GM21576 (cell line): ENCODE data around the gene ZNF646.

ENCODE experiments used
- ATAC-seq: cut with Tn5 transposase; IDR thresholded peaks from one replicate; pipeline ENCODE4 v1.9.1; 2021; ENCODE audit warnings: mild to moderate bottlenecking, moderate library complexity; ENCODE audit not compliant: unreplicated experiment

The ZNF646 gene, protein sequence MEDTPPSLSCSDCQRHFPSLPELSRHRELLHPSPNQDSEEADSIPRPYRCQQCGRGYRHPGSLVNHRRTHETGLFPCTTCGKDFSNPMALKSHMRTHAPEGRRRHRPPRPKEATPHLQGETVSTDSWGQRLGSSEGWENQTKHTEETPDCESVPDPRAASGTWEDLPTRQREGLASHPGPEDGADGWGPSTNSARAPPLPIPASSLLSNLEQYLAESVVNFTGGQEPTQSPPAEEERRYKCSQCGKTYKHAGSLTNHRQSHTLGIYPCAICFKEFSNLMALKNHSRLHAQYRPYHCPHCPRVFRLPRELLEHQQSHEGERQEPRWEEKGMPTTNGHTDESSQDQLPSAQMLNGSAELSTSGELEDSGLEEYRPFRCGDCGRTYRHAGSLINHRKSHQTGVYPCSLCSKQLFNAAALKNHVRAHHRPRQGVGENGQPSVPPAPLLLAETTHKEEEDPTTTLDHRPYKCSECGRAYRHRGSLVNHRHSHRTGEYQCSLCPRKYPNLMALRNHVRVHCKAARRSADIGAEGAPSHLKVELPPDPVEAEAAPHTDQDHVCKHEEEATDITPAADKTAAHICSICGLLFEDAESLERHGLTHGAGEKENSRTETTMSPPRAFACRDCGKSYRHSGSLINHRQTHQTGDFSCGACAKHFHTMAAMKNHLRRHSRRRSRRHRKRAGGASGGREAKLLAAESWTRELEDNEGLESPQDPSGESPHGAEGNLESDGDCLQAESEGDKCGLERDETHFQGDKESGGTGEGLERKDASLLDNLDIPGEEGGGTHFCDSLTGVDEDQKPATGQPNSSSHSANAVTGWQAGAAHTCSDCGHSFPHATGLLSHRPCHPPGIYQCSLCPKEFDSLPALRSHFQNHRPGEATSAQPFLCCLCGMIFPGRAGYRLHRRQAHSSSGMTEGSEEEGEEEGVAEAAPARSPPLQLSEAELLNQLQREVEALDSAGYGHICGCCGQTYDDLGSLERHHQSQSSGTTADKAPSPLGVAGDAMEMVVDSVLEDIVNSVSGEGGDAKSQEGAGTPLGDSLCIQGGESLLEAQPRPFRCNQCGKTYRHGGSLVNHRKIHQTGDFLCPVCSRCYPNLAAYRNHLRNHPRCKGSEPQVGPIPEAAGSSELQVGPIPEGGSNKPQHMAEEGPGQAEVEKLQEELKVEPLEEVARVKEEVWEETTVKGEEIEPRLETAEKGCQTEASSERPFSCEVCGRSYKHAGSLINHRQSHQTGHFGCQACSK (N-terminal part only)

DNA sequence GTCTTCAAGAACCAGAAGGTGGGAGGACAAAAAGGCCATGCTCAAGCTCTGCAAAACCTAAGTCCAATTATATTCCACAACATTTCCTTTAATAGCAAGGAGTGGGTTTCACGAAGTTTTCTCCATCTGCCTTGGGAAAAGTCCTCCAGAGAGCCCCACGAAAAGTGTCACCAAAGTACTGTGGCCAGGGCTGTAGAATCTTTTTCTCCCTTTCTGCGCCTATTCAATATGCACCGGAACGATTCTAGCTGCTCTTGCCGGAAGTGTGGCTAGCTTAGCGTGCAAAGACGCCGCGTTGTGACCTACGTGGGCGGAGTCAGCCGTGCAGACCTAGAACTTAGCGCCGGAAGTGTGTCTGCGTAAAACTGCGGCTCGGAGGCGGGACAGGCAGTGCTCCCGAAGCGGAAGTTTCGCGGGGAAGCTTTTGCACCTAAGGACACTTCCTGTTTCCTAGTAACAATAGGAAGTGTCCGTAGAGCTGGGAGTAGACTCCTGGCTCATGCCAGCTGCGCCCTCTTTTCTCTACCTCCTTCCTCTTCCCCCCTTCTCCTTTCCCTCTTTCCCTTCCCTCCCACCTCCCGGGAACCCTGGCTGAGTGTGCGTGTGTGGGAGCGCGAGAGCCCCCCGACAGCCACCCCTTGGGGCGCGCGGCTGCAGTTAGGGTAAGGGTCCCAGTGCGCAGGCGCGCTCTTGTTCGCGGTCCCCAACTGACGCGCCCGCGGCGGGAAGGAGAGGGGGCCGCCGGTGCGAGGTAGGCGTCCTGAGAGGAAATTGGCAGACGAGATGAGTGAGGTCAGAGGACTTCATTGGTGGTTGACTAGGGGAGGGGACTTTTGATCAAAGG is at the start of gene ZNF646, which contains the start of gene ZNF668:
ZNF646 (plus strand) TSS at position 453 of the 844 bp plus-strand sequence. CDS start 1,903 bp downstream, outside the sequence.
ZNF668 (minus strand) TSS at position 271 of the 844 bp plus-strand sequence. CDS start 9,781 bp downstream, outside the sequence.
- peak; percentile 53 for ATAC-seq

DNA sequence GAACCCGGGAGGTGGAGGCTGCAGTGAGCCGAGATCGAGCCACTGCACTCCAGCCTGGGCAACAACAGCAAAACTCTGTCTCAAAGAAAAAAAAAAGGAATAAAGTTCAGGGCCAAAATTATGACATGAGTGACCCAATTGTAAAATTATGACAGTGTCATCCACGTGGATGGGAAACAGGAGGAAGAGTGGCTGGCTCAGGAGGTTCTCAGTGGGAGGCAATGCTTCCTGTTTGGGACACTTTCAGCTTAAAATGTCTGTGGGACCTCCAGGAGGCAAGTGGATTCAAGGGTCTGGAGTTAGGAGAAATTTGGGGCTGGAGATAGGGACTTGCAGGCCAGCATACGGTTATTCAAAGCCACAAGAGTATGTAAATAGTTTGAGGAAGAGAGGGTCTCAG is 48.9 kb upstream of the ZNF646 start:
- no peak for ATAC-seq

DNA sequence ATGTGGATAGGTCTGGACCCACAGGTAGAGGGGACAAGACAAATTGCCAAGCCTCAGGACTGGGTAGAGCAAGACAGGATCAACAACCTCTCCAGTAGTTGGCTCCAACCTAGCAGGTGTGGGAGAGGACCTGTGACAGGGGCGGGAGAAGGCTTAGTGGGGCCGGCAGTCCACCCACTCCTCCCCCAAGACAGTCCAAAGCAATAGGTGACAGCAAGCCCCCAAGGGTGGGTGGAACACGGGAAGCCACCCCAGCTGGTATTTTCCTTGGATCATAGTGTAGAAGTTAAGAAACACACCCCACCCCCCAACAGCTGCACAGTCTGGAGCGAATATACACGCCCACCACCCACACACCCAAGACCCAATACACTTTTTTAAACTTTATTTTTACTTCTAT is 45.0 kb upstream of the ZNF646 start:
- no peak for ATAC-seq

DNA sequence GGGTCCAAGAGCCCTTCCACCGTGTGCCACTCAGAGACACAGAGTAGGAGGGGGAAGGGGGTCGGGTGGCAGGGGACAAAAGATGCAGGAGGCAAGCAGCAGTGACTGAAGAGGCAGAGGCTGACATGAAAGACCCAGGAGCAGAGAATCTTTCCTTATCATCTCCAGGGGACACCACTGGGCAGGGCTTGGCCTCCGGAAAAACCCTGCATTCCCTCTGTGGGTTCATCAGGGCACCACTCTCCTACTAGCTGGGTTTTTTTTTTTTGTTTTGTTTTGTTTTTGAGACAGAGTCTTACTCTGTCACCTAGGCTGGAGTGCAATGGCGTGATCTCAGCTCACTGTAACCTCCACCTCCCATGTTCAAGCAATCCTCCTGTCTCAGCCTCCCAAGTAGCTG is 42.9 kb upstream of the ZNF646 start:
- ATAC-seq: no peak

DNA sequence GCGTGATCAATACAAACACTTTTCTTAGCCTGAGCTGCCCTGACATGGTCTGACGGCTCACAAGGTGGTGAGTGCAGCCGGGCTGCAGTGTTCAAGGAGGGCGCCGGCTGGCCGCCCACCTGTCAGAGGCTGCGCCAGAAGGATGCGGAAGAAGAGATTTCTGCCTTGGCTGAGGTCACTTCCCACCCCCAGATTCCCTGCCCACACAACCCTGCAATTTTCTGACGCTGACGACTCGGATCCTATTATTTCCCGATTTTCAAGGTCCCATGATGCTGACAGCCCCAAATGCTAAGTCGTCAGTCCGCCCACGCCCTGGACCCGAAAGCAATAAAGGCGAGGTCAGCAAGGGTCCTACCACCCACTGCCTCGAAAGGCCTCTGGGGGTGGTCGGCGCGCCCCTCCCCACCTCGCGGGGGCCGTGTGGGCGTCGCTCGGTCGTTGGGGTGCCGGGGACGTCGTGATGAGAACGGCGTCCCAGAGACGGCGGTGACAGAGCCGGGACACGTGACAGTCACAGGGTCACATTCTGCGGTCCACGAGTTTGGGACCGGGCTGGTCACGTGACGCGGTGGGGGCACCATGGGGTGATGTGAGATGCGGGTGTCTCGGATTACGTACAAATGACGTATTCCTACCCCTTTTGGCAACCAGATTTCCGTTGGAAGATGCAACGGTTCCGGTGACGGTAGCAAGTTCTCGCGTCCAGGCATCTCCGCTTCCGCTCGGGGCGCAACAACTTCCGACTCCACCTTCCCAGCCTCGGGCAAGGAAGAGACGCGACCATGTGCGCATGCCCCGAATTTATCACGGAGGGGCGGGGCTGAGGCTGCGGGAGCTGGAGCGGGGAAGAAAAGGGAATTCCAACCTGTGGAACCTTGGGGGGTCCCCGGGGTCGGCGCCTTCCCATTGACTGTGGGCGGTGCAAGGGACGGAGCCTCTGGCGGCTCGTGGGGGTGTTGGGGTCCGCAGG is 41.2 kb upstream of the ZNF646 start, which contains the start of gene STX4:
STX4 (plus strand) TSS at position 823 of the 973 bp plus-strand sequence. CDS start 248 bp downstream, outside the sequence.
- ATAC-seq: peak; percentile 81

DNA sequence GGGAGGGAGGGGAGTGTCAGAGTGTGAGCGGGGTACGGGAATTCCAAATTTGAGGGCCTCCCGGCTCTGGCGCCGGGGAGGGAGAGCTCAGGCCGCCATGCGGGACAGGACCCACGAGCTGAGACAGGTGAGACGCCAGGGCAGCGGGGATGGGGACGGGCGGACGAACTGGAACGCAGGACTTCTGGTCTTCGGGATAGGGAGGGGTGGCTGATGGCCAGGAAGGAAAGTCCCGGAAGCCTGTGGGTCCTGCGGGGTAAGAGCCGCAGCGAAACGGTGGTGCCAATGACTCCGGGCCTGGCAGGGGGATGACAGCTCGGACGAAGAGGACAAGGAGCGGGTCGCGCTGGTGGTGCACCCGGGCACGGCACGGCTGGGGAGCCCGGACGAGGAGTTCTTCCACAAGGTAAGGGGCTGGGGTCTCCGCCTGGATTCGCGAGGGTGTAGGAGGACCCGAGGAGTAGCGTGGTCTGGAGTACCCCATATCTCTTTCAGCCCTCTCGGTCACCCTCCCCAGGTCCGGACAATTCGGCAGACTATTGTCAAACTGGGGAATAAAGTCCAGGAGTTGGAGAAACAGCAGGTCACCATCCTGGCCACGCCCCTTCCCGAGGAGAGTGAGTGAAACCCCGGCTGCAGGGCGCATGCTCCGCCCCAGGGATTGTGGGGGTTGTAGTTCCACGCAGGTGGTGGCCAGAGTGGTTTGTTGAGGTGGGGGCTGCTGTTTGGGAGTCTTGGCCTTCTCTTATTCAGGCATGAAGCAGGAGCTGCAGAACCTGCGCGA is 40.3 kb upstream of the ZNF646 start:
- peak; percentile 44 for ATAC-seq

DNA sequence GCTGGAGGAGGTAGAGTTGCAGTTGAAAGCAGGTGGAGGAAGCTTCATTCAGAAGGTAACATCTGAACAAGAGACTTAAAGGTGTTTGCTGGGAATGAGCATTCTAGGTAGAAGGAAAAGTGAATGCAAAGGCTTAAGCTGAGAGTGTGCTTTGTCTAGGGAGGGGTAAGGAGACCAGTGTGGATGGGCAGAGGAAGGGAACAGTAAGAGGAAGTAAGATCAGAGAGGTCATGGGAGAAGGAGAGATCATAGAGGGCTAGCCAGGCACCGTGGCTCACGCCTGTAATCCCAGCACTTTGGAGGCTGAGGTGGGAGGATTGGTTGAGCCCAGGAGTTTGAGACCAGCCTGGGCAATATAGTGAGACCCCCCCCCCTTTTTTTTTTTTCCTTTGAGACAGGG is 37.5 kb upstream of the ZNF646 start:
- no peak for ATAC-seq

DNA sequence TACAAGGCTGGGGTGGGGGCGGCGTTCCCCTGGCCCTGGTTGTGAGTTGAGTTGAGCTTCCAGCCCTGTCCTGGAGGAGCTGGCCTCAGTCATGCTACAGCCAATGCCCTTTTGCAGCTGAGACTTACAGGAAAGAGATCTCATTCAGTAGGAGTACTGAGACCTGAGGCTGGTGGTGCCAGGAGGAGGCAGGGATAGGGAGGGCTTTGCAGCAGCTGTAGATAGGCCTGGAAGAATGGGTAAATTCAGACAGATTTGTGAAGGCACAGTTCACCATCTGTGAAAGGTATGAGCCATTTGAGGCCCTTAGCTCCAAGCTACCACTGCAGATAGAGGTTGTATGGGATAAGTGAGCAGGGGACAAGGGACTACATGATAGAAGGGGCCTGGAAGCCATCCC is 35.2 kb upstream of the ZNF646 start:
- ATAC-seq: no peak

DNA sequence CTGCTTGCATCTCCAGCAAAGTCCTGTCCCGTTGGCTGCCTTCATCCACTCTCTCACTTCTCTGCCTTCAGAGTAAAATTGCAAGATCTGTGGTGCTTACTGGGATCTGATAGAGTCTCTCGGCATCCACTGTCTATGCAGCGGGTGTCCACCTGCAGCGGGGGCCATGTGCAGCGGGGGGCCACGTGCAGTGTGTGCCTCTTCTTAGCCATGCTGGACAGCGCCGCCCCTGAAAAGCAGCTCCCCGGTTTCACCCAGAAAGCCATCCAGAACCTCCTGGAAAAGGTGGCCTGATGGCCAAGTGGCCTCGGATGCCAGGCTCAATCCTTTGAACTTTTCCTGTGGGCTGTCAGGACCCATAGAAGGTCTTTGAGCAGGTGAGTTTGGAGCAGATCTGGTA is 31.4 kb upstream of the ZNF646 start:
- no peak for ATAC-seq

DNA sequence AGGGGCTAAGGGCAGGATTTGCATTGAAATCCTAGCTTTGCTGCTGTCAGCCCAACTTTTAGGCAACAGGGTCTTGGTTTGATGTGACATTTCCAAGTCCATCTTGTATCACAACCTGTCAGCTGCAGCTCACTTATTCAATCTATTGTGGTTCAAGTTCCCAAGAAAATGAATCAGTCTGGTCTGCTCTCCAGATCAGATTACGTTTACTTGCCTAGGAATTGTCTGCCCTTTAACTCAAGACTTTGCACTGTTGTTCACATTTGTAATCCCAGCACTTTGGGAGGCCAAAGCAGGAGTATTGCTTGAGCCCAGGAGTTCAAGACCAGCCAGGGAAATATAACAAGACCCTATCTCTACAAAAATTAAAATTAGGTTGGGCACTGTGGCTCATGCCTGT is 30.9 kb upstream of the ZNF646 start:
- ATAC-seq: no peak

DNA sequence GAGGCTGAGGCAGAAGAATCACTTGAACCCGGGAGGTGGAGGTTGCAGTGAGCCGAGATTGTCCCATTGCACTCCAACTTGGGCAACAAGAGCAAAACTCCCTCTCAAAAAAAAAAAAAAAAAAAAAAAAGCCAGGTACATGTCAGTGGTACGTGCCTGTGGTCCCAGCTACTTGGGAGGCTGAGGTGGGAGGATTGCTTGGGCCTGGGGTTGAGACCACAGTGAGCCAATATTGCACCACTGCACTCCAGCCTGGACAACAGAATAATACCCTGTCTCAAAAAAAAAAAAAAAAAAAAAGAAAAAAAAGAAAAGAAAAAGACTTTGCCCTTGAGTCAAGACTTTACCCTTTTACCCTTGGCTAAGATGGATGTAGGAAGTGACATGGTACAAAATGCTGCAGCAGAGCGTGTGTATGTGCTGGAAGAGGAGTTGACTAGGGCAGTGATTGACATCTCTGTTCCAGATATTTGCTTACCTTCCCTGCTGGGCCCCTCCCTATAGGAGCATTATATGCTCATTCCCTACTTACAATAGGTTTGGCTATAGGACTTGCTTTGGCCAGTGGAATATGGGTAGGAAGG is 30.2 kb upstream of the ZNF646 start:
- ATAC-seq: no peak

DNA sequence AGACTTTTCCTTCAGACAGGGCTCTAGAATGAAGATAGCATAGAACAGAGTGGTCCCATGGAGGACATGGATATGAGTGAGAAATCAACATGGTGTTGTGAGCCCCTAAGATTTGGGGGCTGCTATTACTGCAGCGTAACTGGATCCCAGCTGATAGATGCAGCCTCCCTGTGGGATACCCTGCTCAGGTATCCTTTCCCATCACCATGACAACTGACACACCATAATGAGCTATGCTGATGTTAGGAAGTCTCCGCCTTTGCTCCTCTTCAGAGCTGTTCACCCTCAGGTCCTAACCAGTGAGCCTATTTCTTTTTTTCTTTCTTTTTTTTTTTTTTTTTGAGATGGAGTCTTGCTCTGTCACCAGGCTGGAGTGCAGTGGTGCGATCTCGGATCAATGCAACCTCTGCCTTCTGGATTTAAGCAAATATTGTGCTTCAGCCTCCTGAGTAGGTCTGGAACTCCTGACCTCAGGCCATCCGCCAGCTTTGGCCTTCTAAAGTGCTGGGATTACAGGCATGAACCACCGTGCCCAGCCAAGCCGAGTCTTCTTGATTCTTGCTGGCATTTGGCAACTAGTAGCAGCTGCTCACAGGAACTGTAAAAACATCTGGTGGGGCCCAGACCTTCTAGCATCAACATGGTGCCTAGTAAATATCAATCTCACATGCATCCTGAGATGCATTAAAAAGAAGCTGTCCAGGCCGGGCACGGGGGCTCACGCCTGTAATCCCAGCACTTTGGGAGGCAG is 23.8 kb upstream of the ZNF646 start:
- ATAC-seq: no peak

DNA sequence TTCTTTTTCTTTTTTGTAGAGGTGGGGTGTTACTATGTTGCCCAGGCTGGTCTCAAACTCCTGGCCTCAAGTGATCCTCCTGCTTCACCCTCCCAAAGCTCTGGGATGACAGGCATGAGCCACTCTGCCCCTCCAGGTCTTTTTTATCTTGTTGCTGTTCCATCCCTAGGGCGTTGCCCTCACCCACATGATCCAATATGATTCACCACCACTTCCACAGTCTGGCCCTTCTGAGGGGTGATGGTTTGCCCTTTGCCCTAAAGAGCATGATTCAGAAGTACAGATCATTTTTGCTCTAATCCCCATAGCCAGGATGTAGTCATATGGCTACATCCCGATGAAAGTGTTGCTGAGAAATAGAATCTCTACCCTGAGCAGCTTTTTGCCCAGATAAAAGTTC is 22.1 kb upstream of the ZNF646 start:
- ATAC-seq: no peak

DNA sequence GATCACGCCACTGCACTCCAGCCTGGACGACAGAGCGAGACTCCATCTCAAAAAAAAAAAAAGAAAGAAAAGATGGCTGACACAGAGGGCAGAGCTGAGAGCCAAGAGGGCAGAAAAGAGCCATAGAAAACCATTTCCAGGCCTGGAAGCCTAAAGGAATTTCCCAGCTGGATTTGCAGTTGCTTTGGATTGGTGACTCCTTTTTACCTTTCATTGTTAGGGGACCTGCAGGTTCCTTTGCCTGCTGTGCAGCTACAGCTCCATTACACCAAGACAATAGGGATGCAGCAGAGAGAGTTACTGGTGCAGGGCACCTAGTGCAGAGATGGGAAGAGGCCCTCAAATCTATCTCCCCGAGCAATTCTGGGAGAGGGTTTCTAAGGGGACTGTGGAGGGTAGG is 18.6 kb upstream of the ZNF646 start:
- no peak for ATAC-seq

DNA sequence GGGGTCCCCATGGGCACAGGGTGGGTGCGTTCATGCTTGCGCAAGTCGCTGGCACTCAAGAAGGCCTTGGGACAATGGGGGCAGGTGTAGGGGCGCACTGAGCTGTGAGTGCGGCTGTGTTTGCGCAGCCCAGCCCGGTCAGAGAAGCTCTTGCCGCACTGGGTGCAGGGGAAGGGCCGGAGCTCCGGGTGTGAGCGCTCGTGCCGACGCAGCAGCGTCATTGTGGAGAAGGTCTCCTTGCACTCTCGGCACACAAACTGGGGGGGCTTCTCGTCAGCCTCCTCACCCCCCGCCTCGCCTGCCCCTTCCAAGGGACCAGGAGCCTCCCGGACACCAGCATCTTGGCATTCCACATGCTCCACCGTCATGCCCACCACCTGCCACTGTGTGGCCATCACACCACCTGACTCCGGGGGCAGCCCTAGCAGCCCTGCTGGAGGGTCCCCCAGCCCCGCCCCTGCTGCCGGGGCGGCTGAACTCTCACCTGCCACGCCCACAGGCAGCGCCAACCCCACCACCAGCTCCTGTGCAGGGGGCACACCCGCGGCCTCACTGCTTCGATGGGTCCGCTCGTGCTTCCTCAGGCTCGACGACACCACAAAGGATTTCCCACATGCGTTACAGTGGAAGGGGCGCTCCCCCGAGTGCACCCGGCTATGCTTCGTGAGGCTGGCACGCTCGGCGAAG is 13.0 kb upstream of the ZNF646 start:
- no peak for ATAC-seq

DNA sequence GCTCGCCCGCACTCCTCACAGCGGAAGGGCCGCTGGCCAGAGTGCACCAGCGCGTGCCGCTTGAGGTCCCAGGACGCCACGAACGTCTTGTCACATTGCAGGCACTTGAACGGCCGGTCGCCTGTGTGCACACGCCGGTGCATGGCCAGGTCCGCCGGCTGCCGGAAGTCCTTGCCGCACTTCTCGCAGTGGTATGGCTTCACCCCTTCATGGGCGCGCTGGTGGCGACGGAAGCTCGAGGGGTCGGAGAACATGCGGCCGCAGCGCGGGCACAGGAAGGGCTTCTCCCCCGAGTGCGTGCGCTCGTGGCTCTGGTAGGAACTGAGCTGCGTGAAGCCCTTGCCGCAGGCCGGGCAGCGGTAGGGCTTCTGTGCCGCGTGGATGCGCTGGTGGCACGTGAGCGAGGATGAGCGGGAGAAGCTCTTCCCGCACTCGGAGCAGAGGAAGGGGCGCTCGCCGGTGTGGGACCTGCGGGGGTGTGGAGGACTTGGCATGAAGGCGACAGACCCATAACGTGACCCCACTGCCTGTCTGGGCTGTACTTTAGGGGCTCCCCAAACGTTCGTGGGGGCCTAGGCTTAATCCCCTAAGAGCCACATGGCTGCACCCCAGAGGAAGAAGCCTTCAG is 12.3 kb upstream of the ZNF646 start:
- ATAC-seq: no peak
